ENCODE data around the gene CNGA1. TPM values are rescaled to one million over a fixed set of nuclear protein-coding genes. Genes with fewer than 3 reads are reported as not detected.
"Not testable (repeated sequence)": the region's sequence is repeated elsewhere in the genome, so short reads cannot be mapped to it uniquely, and the experiment has no call there.

CNGA1 gene
- total and polyA plus RNA-seq, 11 donors: 0.19 to 1.9 (median 0.71) TPM; not detected in 3

- Histone ChIP-seq H3K4me3 (peak overlapping the region in 2 of 12 donors; percentile 14 to 16), H3K27me3 (peaks cover 0 to 11% (median 0%) of the 10 kb centered on the region in 9 donors), H3K27ac (no peak overlapping the region), H3K4me1 (peaks cover 0 to 7% (median 0%) of the 10 kb centered on the region in 12 donors), H3K9me3 (peaks cover 0 to 11% (median 0%) of the 10 kb centered on the region in 12 donors), H3K36me3 (no peaks in the 10 kb centered on the region)
- TF ChIP-seq POLR2A (IDR thresholded peaks at IDR 0.05) (no peak), CTCF (IDR thresholded peaks at IDR 0.05) (peak; percentile 45 to 73 (median 56))
- peak; percentile 47 to 90 (median 81) for ATAC-seq
- 8 to 11% (median 9%) methylated on average over 15 of the region's 15 CpGs for WGBS, 4 donors
- peak in 4 of 5 donors; percentile 24 to 45 (median 32) for DNase-seq
- intact Hi-C loops (cut with DNase I): loop anchor here in 6 of 10 donors (2.0 to 10.0 kb wide), 3 partner anchors 158 to 161 kb away; no protein-coding TSS in a partner anchor
Observed at GRCh38 chr4:47926667-47927258, 89.7 kb downstream of the CNGA1 start.

- 72 to 90% (median 80%) methylated on average over 8 of the region's 8 CpGs for WGBS, 4 donors
- not testable (repeated sequence) for H3K4me3 ChIP-seq, H3K36me3 ChIP-seq, ATAC-seq, H3K4me1 ChIP-seq, DNase-seq
- peaks cover 0 to 11% (median 0%) of the 10 kb centered on the region in 9 donors for H3K27me3 ChIP-seq
- H3K9me3 ChIP-seq: peaks cover 0 to 11% (median 0%) of the 10 kb centered on the region in 12 donors
- H3K27ac ChIP-seq: peak overlapping the region in 1 of 12 donors; percentile 30
- intact Hi-C loops (cut with DNase I): loop anchor here in 1 of 10 donors (10.0 kb wide), 1 partner anchor 162 kb away; no protein-coding TSS in a partner anchor
Observed at GRCh38 chr4:47923261-47923608, 93.2 kb downstream of the CNGA1 start.

DNA sequence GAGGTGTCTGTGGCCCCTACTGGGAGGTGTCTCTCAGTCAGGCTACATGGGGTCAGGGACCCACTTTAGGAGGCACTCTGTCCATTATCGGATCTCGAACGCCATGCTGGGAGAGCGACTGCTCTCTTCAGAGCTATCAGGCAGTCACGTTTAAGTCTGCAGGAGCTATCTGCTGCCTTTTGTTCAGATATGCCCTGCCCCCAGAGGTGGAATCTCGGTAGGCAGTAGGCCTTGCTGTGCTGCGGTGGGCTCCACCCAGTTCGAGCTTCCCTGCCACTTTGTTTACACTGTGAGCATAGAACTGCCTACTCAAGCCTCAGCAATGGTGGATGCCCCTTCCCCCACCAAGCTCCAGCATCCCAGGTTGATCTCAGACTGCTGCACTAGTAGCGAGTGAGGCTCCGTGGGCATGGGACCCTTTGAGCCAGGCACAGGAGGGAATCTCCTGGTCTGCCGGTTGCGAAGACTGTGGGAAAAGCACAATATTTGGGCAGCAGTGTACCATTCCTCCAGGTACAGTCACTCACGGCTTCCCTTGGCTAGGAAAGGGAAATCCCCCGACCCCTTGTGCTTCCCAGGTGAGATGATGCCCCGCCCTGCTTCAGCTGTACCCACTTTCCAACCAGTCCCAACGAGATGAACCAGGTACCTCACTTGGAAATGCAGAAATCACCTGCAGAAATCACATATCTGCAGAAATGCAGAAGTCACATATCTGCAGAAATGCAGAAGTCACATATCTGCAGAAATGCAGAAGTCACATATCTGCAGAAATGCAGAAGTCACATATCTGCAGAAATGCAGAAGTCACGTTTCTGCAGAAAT lies 93.8 kb downstream of the CNGA1 start:
- not testable (repeated sequence) for ATAC-seq, H3K27ac ChIP-seq, H3K36me3 ChIP-seq, DNase-seq, H3K4me3 ChIP-seq, H3K4me1 ChIP-seq
- peaks cover 0 to 11% (median 0%) of the 10 kb centered on the region in 12 donors for H3K9me3 ChIP-seq
- peaks cover 0 to 11% (median 0%) of the 10 kb centered on the region in 9 donors for H3K27me3 ChIP-seq
- 66 to 88% (median 69%) methylated on average over 12 to 17 of the region's 17 CpGs for WGBS, 4 donors
- intact Hi-C loops (cut with DNase I): loop anchor here in 1 of 10 donors (10.0 kb wide), 1 partner anchor 162 kb away; no protein-coding TSS in a partner anchor

DNA sequence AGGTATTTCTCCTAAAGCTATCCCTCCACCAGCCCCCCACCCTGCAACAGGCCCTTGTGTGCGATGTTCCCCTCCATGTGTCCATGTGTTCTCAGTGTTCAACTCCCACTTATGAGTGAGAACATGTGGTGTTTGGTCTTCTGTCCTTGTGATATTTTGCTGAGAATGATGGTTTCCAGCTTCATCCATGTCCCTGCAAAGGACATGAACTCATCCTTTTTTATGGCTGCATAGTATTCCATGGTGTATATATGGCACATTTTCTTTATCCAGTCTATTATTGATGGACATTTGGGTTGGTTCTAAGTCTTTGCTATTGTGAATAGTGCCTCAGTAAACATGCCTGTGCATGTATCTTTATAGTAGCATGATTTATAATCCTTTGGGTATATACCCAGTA lies 99.3 kb downstream of the CNGA1 start:
- H3K4me1 ChIP-seq: peaks cover 0 to 19% (median 11%) of the 10 kb centered on the region in 12 donors
- WGBS, 4 donors: 92 to 100% (median 98%) methylated on average over 1 of the region's 1 CpG
- H3K9me3 ChIP-seq, H3K27ac ChIP-seq, ATAC-seq, DNase-seq, H3K27me3 ChIP-seq, H3K4me3 ChIP-seq, H3K36me3 ChIP-seq: not testable (repeated sequence)
- intact Hi-C loops (cut with DNase I): loop anchor here in 4 of 10 donors (10.0 kb wide), 2 partner anchors 212 to 432 kb away; partner anchors contain the start of gene ATP10D (in 3 of the 4)

GRCh38 chr4:47915378-47915777 lies 101.1 kb downstream of the CNGA1 start:
- H3K27ac ChIP-seq: peak overlapping the region in 2 of 12 donors; percentile 29 to 38
- no peak overlapping the region for H3K4me3 ChIP-seq
- ATAC-seq (no peak), DNase-seq (no peak)
- peaks cover 0 to 9% (median 0%) of the 10 kb centered on the region in 12 donors for H3K9me3 ChIP-seq
- H3K27me3 ChIP-seq: no peaks in the 10 kb centered on the region
- H3K36me3 ChIP-seq: peaks cover 0 to 16% (median 4%) of the 10 kb centered on the region in 9 donors
- WGBS, 4 donors: 49 to 53% (median 51%) methylated on average over 3 of the region's 3 CpGs
- peaks cover 0 to 26% (median 12%) of the 10 kb centered on the region in 12 donors for H3K4me1 ChIP-seq
- TF ChIP-seq POLR2A (IDR thresholded peaks at IDR 0.05): no peak
- intact Hi-C loops (cut with DNase I): loop anchor here in 4 of 10 donors (10.0 kb wide), 2 partner anchors 211 to 431 kb away; partner anchors contain the start of gene ATP10D (in 3 of the 4)

- Histone ChIP-seq H3K27me3 (no peaks in the 10 kb centered on the region), H3K36me3 (peaks cover 0 to 21% (median 9%) of the 10 kb centered on the region in 9 donors), H3K4me3 (peak overlapping the region; percentile 43 to 96 (median 88)), H3K4me1 (peaks cover 0 to 26% (median 12%) of the 10 kb centered on the region in 12 donors), H3K9me3 (peaks cover 0 to 9% (median 0%) of the 10 kb centered on the region in 12 donors), H3K27ac (peak overlapping the region in 6 of 12 donors; percentile 29 to 85 (median 79))
- DNase-seq (no peak), ATAC-seq (no peak)
- TF ChIP-seq CTCF (IDR thresholded peaks at IDR 0.05): no peak
- TF ChIP-seq POLR2A (IDR thresholded peaks at IDR 0.05): no peak
- 1 to 4% (median 2%) methylated on average over 6 of the region's 6 CpGs for WGBS, 4 donors
- intact Hi-C loops (cut with DNase I): loop anchor here in 4 of 10 donors (5.0 to 10.0 kb wide), 3 partner anchors 63 to 430 kb away; partner anchors contain the start of gene ATP10D (in 3 of the 4)
Observed at GRCh38 chr4:47914926-47915237, 101.6 kb downstream of the CNGA1 start.

Data from heart left ventricle (tissue), 16 donors.